HG02981 (cell line): Measurements from ENCODE around the gene ARSB.
A peak's percentile ranks its signal among the peaks of the same experiment; 100 is the strongest.
"Not testable (repeated sequence)": the region's sequence is repeated elsewhere in the genome, so short reads cannot be mapped to it uniquely, and the experiment has no call there.

ENCODE experiments used
- ATAC-seq: cut with Tn5 transposase; IDR thresholded peaks from one replicate; pipeline ENCODE4 v1.9.1; 2021; ENCODE audit warnings: mild to moderate bottlenecking, moderate library complexity; ENCODE audit not compliant: unreplicated experiment

Gene ARSB

GRCh38 chr5:78956901-78957300 lies 28.2 kb downstream of the ARSB start:
- no peak for ATAC-seq

- ATAC-seq = no peak
Measured at GRCh38 chr5:78953092-78953800, 31.9 kb downstream of the ARSB start.

- no peak for ATAC-seq
Measured at GRCh38 chr5:78930721-78931120, 54.4 kb downstream of the ARSB start.

GRCh38 chr5:78929833-78930232 lies 55.3 kb downstream of the ARSB start:
- ATAC-seq = no peak

GRCh38 chr5:78927657-78928282 lies 57.3 kb downstream of the ARSB start:
- no peak for ATAC-seq

- ATAC-seq = no peak
Measured at GRCh38 chr5:78926252-78926651, 58.9 kb downstream of the ARSB start.

GRCh38 chr5:78925129-78925876 lies 59.8 kb downstream of the ARSB start:
- no peak for ATAC-seq

GRCh38 chr5:78923622-78923970 lies 61.5 kb downstream of the ARSB start:
- peak; percentile 28 for ATAC-seq

GRCh38 chr5:78922879-78923621 lies 62.1 kb downstream of the ARSB start:
- ATAC-seq = peak; percentile 78

- no peak for ATAC-seq
Measured at GRCh38 chr5:78920604-78921003, 64.5 kb downstream of the ARSB start.

- ATAC-seq = no peak
Measured at GRCh38 chr5:78919796-78920195, 65.3 kb downstream of the ARSB start.

GRCh38 chr5:78916044-78916443 lies 69.1 kb downstream of the ARSB start:
- ATAC-seq = no peak

GRCh38 chr5:78915170-78915569 lies 69.9 kb downstream of the ARSB start:
- no peak for ATAC-seq

- no peak for ATAC-seq
Measured at GRCh38 chr5:78912811-78913210, 72.3 kb downstream of the ARSB start.

- ATAC-seq = no peak
Measured at GRCh38 chr5:78912085-78912771, 72.9 kb downstream of the ARSB start.

GRCh38 chr5:78909224-78909983 lies 75.7 kb downstream of the ARSB start:
- ATAC-seq = not testable (repeated sequence)

- ATAC-seq = no peak
Measured at GRCh38 chr5:78908173-78909061, 76.7 kb downstream of the ARSB start.

- ATAC-seq = no peak
Measured at GRCh38 chr5:78907255-78907891, 77.7 kb downstream of the ARSB start.
